Amygdala (tissue), 56 donors: ENCODE results near the gene TPST1.
"Not testable (repeated sequence)": the region's sequence is repeated elsewhere in the genome, so short reads cannot be mapped to it uniquely, and the experiment has no call there.

ENCODE experiments used
- DNase-seq, 56 donors: peaks; one replicate each; lab custom pipeline; 2025; lab: John Stamatoyannopoulos, UW

TPST1 gene

DNA sequence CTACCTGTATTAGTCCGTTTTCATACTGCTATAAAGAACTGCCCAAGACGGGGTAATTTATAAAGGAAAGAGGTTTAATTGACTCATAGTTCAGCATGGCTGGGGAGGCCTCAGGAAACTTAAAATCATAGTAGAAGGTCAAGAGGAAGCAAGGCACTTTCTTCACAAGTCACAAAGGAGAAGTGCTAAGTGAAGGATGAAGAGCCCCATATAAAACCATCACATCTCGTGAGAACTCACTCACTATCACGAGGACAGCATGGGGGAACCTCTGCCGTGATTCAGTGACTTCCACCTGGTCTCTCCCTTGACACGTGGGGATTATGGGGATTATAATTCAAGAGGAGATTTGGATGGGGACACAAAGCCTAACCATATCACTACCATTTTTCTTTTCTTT, 119.9 kb downstream of the TPST1 start:
- not testable (repeated sequence) for DNase-seq

DNA sequence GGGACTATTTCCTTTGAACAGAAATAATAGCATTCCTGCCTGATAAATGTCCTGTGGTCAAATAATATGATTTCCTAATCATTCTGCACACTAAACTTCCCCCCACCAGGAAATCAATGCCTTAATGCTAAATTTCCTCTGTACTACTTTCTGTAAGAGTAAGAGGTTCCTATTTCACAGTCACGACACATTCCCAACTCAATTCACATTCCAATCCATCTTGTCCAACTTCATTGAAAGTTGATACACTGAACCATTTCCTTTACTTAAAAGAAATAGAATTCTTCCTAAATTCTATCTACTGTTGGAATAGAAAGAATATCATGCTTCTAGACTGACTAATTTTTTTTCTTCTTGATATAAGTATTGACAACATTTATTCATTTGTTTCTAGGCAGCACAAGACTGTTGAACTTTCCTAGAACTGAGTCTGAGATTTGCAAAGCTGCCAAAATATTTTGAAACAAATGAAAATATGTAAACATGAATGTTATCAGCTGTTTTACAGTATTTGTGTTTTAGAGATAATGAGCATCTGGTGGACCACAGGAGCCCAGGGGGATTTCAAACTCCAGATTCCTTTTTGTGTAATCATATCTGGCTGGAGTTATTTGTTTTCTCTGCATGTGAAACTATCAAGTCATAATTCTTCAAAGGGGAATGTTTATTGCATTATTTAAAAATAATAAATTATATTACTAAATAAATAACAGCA, 121.5 kb downstream of the TPST1 start:
- DNase-seq: no peak

DNA sequence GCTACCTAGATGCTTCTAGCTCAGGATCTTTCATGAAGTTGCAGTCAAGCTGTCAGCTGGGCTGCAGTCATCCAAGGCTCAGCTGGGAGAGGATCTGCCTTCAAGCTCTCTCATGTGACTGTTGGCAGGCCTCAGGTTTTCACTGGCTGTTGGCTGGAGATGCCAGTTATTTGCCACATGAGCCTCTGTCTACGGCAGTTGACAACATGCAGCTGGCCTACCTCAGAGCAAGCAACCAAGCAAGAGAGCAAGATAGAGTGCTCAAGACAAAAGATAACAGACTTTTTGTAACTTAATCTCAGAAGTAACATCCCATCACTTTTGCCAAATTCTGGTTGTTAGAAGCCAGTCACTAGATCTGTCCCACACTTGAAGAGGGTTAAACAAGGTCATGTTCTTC, 125.8 kb downstream of the TPST1 start:
- DNase-seq: peak in 13 of 56 donors; percentile 0 to 56 (median 10)

DNA sequence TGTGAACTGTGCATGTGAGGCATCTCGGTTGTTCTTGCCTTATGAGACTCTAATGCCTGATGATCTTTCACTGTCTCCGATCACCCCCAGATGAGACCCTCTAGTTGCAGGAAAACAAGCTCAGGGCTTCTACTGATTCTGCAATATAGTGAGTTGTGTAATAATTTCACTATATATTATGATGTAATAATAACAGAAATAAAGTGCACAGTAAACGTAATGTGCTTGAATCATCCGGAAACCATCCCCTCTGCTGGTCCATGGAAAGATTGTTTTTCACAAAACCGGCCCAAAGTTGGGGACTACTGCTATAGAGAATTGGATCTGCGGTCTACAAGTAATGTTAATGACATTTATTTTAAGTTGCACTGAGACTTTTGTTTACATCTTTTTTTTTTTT, 126.7 kb downstream of the TPST1 start:
- DNase-seq: no peak

DNA sequence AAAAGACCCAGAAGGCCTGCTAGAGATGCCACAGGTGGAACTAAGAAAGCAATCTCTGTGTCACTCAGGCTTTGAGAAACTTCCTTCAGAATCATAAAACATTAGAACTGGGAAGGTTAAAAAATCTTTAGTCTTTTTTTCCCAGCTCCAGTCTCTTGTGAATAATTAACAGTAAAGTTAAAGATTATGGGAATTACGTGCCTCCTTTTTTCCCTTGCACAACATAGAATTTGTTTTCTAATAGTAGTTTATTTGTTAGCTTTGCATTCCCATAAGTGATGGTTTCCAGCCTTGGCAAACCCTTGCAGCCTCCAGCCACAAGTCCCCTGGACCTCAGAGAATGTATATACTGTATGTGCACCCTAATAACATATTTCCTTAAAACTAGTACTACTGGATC, 128.3 kb downstream of the TPST1 start:
- no peak for DNase-seq

DNA sequence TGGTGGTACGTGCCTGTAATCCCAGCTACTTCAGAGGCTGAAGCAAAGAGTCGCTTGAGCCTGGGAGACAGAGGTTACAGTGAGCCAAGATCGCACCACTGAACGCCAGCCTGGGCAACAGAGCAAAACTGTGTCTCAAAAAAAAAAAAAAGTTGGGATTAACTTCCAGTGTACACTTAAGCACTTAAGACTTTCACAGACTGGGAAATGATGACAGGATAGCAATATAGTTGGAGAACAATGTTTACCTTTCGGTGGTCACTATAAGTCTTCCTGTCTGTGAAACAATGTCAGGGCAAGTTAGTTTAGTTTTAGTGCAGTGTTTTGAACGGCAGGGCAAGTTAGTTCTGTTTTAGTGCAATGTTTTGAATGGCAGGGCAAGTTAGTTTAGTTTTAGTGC, 130.2 kb downstream of the TPST1 start:
- no peak for DNase-seq

DNA sequence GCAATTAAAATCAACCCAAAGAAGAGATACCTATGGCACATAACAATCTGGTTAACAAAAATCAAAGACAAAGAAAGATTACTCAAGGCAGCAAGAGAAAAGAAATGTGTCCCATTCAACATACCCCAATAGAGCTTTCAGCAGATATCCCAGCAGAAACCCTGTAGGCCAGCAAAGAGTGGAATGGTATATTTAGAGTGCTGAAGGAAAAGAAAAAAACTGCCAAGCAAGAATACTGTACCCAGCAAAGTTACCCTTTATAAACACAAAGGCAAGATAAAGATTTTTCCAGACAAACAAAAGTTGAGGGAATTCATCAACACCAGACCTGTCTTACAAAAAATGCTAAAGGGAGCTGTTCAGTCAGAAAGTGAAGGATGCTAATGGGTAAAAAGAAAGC, 131.6 kb downstream of the TPST1 start:
- DNase-seq: no peak

- DNase-seq: no peak
Observed at GRCh38 chr7:66339141-66339540, 134.0 kb downstream of the TPST1 start.

GRCh38 chr7:66344166-66344565, 139.0 kb downstream of the TPST1 start:
- no peak for DNase-seq

- DNase-seq: no peak
Observed at GRCh38 chr7:66348531-66348930, 143.4 kb downstream of the TPST1 start.

- DNase-seq: no peak
Observed at GRCh38 chr7:66348959-66349358, 143.8 kb downstream of the TPST1 start.

GRCh38 chr7:66352071-66352470, 146.9 kb downstream of the TPST1 start:
- DNase-seq: peak in 4 of 56 donors; percentile 10 to 32 (median 23)

GRCh38 chr7:66353547-66353946, 148.4 kb downstream of the TPST1 start:
- DNase-seq: no peak

- DNase-seq: no peak
Observed at GRCh38 chr7:66355756-66356155, 150.6 kb downstream of the TPST1 start.

DNA sequence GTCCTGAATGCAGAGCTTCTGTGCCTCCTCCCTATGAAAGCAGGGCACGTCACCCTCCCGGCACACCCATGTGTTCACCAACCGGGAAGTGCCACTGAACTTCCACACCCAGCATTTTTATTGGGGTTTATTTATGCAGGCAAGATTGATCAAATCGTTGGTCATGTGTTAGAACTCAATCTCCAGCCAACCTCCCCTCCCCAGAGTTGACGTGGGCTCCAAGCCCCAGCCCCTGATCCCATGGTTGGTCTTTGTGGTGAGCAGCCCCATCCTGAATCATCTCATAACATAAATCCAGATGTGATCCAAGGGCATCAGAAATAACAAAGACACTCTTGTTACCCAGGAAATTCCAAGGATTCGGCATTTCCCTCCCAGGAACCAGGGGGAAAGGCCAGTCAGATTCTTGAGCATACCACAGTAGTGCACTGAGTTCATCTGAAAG, 151.2 kb downstream of the TPST1 start:
- DNase-seq: no peak

DNA sequence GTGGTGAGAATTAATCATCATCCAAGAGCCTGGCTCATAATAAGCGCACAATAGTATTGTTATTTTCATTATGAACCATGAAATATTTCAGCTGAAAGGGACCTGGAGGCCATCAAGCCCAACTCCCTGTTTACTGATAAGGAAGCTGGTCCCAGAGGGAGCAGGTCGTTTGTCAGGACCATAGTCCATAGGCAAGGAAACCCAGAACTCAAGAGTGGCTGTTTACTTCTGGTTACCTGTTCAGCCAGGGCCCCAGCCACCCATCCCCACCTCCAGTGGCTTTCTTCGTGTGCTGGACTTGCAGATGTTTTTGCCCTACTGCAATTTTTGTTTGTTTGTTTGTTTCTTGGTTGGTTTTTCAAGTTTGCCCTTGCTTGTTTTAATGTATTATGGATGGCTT, 152.0 kb downstream of the TPST1 start:
- no peak for DNase-seq

DNA sequence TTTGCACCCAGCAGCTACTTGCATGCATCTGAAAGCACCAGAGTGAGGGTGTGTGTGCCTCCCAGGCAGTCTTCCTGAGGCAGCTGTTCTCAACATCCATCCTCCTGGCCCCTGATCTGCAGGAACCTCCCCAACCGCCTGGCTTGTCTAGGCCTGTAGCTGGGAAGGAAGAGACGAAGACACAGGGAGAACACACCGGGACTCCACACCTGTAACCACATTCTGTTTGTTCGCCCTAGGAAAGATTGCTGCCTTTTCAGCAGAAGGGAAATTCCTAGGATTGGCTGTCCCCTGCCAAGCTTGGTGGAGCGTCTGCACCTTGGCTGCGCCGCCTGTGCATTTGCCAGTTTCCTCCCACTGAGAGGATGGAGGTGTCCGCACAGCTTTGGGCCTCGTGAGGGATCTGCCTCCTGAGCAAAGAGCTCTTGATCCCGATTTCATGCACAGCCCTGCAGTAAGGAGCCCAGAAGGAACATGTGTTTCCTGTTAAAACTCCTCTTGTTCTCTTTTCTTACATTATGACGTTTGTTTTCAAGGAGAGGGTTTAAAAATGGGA, 154.6 kb downstream of the TPST1 start:
- peak in 9 of 56 donors; percentile 3 to 50 (median 19) for DNase-seq

GRCh38 chr7:66362136-66362535, 157.0 kb downstream of the TPST1 start:
- no peak for DNase-seq

DNA sequence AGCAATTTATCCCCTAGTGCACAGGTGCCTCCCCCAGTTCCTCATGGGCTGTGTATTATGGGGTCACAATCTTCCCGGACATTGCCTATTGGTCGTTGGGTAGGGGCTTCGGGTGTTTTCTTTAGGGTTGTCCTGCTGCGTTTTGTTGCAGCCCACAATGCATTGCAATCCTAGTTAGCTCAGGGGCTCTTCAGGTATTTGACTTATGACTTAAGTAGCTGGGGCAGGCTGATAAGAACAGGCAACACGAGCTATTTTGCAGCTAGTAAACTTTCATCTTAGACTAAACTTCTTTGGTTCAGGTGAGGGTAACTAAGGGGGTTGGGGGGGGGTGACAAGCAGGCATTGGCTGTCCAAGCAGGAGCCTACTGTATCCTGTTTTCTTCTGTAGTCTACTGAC, 158.5 kb downstream of the TPST1 start:
- no peak for DNase-seq

GRCh38 chr7:66365031-66365430, 159.9 kb downstream of the TPST1 start:
- not testable (repeated sequence) for DNase-seq

GRCh38 chr7:66371096-66371824, 166.1 kb downstream of the TPST1 start:
- no peak for DNase-seq
